WTC11 (cell line): ENCODE data around the gene GDF7. TPM values are rescaled to one million over a fixed set of nuclear protein-coding genes. Genes with fewer than 3 reads are reported as not detected.

Experiments
- ATAC-seq: fragments of 200-7000 bp; cut with Tn5 transposase; 2 replicates; pipeline ENCODE4 v1.10.0; 2021; ENCODE audit warnings: mild to moderate bottlenecking, moderate library complexity
- CTCF ChIA-PET: fragments of 300-600 bp; sonication (Branson Sonifier 250); formaldehyde crosslinking; loops from one replicate; lab custom pipeline; 2021; ENCODE audit warnings: antibody characterized with exemption; lab: Charles Lee
- POLR2A ChIA-PET: fragments of 350-600 bp; sonication (Branson Sonifier 250); formaldehyde crosslinking; loops from one replicate; lab custom pipeline; 2021; ENCODE audit warnings: antibody characterized with exemption; lab: Charles Lee
- DNase-seq: peaks from one replicate; pipeline ENCODE4 v3.0.0; 2021; ENCODE audit warnings: low spot score
- H3K27ac Mint-ChIP-seq: 2 replicates; pipeline ENCODE4 v1.8.0; 2021; ENCODE audit warnings: mixed read lengths
- H3K27me3 Mint-ChIP-seq: 2 replicates; pipeline ENCODE4 v1.8.0; 2021; ENCODE audit warnings: low read depth, mild to moderate bottlenecking, moderate library complexity, mixed read lengths
- H3K36me3 Mint-ChIP-seq: 2 replicates; pipeline ENCODE4 v1.8.0; 2021; ENCODE audit warnings: mixed read lengths
- H3K4me1 Mint-ChIP-seq: 2 replicates; pipeline ENCODE4 v1.8.0; 2022; ENCODE audit warnings: mixed read lengths
- H3K4me3 Mint-ChIP-seq: 2 replicates; pipeline ENCODE4 v1.8.0; 2021; ENCODE audit warnings: mild to moderate bottlenecking, moderate library complexity, mixed read lengths
- H3K9me3 Mint-ChIP-seq: 2 replicates; pipeline ENCODE4 v1.8.0; 2021; ENCODE audit warnings: mixed read lengths
- ATF1 ChIP-seq: sonication (generic); formaldehyde crosslinking; IDR thresholded peaks from 2 replicates; pipeline ENCODE4 v1.8.1; 2023; ENCODE audit warnings: mild to moderate bottlenecking, moderate library complexity, missing genetic modification reagents
- FOXP1 ChIP-seq: sonication (generic); formaldehyde crosslinking; IDR thresholded peaks from 2 replicates; pipeline ENCODE4 v1.8.0; 2022; ENCODE audit warnings: missing genetic modification reagents, mild to moderate bottlenecking, moderate library complexity, borderline replicate concordance
- GABPB1 ChIP-seq: sonication (generic); formaldehyde crosslinking; IDR thresholded peaks from 2 replicates; pipeline ENCODE4 v1.8.1; 2023; ENCODE audit warnings: mild to moderate bottlenecking, missing genetic modification reagents
- GTF2I ChIP-seq: fragments of 250-450 bp; sonication (Bioruptor Pico); conservative IDR thresholded peaks from 2 replicates; pipeline ENCODE4 v1.4.0; 2021; ENCODE audit warnings: mild to moderate bottlenecking
- JAZF1 ChIP-seq: fragments of 250-450 bp; sonication (Bioruptor Pico); IDR thresholded peaks from 2 replicates; pipeline ENCODE4 v1.9.0; 2021; ENCODE audit warnings: moderate library complexity, mild to moderate bottlenecking, inconsistent platforms
- NFE2L1 ChIP-seq: sonication (generic); formaldehyde crosslinking; IDR thresholded peaks from 2 replicates; pipeline ENCODE4 v1.8.1; 2023; ENCODE audit warnings: missing genetic modification reagents
- NFYB ChIP-seq: sonication (generic); formaldehyde crosslinking; conservative IDR thresholded peaks from 2 replicates; pipeline ENCODE4 v1.8.0; 2022; ENCODE audit warnings: low read depth, missing genetic modification reagents
- NR1H2 ChIP-seq: sonication (generic); formaldehyde crosslinking; IDR thresholded peaks from 2 replicates; pipeline ENCODE4 v1.9.0; 2021; ENCODE audit warnings: mild to moderate bottlenecking, moderate library complexity, missing genetic modification reagents
- SMAD3 ChIP-seq: sonication (generic); formaldehyde crosslinking; IDR thresholded peaks from 2 replicates; pipeline ENCODE4 v1.8.0; 2022; ENCODE audit warnings: missing genetic modification reagents, mild to moderate bottlenecking, borderline replicate concordance
- TCF7 ChIP-seq: sonication (generic); formaldehyde crosslinking; IDR thresholded peaks from 2 replicates; pipeline ENCODE4 v1.8.0; 2022; ENCODE audit warnings: mild to moderate bottlenecking, low read depth, missing genetic modification reagents, moderate library complexity
- TEAD4 ChIP-seq: sonication (generic); formaldehyde crosslinking; IDR thresholded peaks from 2 replicates; pipeline ENCODE4 v1.8.0; 2022; ENCODE audit warnings: mild to moderate bottlenecking, missing genetic modification reagents
- TP53 ChIP-seq: sonication (generic); formaldehyde crosslinking; IDR thresholded peaks from 2 replicates; pipeline ENCODE4 v1.8.1; 2023; ENCODE audit warnings: mild to moderate bottlenecking, missing genetic modification reagents
- ZNF121 ChIP-seq: sonication (generic); formaldehyde crosslinking; IDR thresholded peaks from 2 replicates; pipeline ENCODE4 v1.8.0; 2023; ENCODE audit warnings: missing genetic modification reagents
- ZNF138 ChIP-seq: sonication (generic); formaldehyde crosslinking; conservative IDR thresholded peaks from 2 replicates; pipeline ENCODE4 v1.8.1; 2022; ENCODE audit warnings: mild to moderate bottlenecking, moderate library complexity, missing genetic modification reagents
- ZNF416 ChIP-seq: fragments of 250-450 bp; sonication (Bioruptor Pico); IDR thresholded peaks from 2 replicates; pipeline ENCODE4 v1.9.0; 2021; ENCODE audit warnings: mild to moderate bottlenecking, inconsistent platforms
- total RNA-seq: library from RNA; stranded (reverse); gene quantifications from 3 replicates; pipeline ENCODE4 v1.2.3, GENCODE V29; 2021
- TF ChIP-seq, protein P1 (sequence below): sonication (generic); formaldehyde crosslinking; IDR thresholded peaks from 2 replicates; pipeline ENCODE4 v1.8.0; 2023; ENCODE audit warnings: missing genetic modification reagents, mild to moderate bottlenecking, borderline replicate concordance
- TF ChIP-seq, protein P2 (sequence below): sonication (generic); formaldehyde crosslinking; IDR thresholded peaks from 2 replicates; pipeline ENCODE4 v1.8.0; 2022; ENCODE audit warnings: mild to moderate bottlenecking, missing genetic modification reagents
- TF ChIP-seq, protein P3 (sequence below): sonication (generic); formaldehyde crosslinking; IDR thresholded peaks from 2 replicates; pipeline ENCODE4 v1.8.1; 2023; ENCODE audit warnings: mild to moderate bottlenecking, missing genetic modification reagents
- TF ChIP-seq, protein P4 (sequence below): sonication (generic); formaldehyde crosslinking; IDR thresholded peaks from 2 replicates; pipeline ENCODE4 v1.8.1; 2023; ENCODE audit warnings: mild to moderate bottlenecking, missing genetic modification reagents, moderate library complexity
- TF ChIP-seq, protein P5 (sequence below): sonication (generic); formaldehyde crosslinking; IDR thresholded peaks from 2 replicates; pipeline ENCODE4 v1.8.1; 2022; ENCODE audit warnings: mild to moderate bottlenecking, missing genetic modification reagents, moderate library complexity, borderline replicate concordance

Gene GDF7
- total RNA-seq, 1 experiment from 2014 or later: 0.55 TPM

DNA sequence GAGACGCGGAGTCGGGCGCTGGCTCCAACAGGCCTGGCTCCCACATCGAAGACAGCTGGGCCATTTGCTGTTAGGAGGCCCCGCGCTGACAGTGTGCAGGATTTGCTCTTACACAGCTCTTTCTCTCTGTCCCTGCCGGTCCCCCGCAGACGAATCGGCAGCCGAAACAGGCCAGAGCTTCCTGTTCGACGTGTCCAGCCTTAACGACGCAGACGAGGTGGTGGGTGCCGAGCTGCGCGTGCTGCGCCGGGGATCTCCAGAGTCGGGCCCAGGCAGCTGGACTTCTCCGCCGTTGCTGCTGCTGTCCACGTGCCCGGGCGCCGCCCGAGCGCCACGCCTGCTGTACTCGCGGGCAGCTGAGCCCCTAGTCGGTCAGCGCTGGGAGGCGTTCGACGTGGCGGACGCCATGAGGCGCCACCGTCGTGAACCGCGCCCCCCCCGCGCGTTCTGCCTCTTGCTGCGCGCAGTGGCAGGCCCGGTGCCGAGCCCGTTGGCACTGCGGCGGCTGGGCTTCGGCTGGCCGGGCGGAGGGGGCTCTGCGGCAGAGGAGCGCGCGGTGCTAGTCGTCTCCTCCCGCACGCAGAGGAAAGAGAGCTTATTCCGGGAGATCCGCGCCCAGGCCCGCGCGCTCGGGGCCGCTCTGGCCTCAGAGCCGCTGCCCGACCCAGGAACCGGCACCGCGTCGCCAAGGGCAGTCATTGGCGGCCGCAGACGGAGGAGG lies 3.5 kb downstream of the GDF7 start:
- peak overlapping the region; percentile 16; the same call in 1 of the 2 replicates for H3K4me3 Mint-ChIP-seq
- ATAC-seq (no peak), DNase-seq (peak; percentile 38)
- H3K36me3 Mint-ChIP-seq: no peaks in the 10 kb centered on the region
- peaks cover 55% of the 10 kb centered on the region for H3K4me1 Mint-ChIP-seq
- peaks cover 96% of the 10 kb centered on the region for H3K27me3 Mint-ChIP-seq
- CTCF ChIA-PET: interaction anchor here (2.8 to 10.1 kb wide), 2 partner anchors 7 to 20 kb away, joined by 15 to 329 read pairs; partner anchors contain the start of genes GDF7 and HS1BP3
- TF ChIP-seq, protein P1, sequence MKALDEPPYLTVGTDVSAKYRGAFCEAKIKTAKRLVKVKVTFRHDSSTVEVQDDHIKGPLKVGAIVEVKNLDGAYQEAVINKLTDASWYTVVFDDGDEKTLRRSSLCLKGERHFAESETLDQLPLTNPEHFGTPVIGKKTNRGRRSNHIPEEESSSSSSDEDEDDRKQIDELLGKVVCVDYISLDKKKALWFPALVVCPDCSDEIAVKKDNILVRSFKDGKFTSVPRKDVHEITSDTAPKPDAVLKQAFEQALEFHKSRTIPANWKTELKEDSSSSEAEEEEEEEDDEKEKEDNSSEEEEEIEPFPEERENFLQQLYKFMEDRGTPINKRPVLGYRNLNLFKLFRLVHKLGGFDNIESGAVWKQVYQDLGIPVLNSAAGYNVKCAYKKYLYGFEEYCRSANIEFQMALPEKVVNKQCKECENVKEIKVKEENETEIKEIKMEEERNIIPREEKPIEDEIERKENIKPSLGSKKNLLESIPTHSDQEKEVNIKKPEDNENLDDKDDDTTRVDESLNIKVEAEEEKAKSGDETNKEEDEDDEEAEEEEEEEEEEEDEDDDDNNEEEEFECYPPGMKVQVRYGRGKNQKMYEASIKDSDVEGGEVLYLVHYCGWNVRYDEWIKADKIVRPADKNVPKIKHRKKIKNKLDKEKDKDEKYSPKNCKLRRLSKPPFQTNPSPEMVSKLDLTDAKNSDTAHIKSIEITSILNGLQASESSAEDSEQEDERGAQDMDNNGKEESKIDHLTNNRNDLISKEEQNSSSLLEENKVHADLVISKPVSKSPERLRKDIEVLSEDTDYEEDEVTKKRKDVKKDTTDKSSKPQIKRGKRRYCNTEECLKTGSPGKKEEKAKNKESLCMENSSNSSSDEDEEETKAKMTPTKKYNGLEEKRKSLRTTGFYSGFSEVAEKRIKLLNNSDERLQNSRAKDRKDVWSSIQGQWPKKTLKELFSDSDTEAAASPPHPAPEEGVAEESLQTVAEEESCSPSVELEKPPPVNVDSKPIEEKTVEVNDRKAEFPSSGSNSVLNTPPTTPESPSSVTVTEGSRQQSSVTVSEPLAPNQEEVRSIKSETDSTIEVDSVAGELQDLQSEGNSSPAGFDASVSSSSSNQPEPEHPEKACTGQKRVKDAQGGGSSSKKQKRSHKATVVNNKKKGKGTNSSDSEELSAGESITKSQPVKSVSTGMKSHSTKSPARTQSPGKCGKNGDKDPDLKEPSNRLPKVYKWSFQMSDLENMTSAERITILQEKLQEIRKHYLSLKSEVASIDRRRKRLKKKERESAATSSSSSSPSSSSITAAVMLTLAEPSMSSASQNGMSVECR: no peak
- no peak for TF ChIP-seq TEAD4 (CRISPR knock-in tag)
- TF ChIP-seq NFYB (CRISPR knock-in tag): no peak
- TF ChIP-seq FOXP1 (CRISPR knock-in tag): peak; percentile 13; the same call in 1 of the 2 replicates
- TF ChIP-seq, protein P2, sequence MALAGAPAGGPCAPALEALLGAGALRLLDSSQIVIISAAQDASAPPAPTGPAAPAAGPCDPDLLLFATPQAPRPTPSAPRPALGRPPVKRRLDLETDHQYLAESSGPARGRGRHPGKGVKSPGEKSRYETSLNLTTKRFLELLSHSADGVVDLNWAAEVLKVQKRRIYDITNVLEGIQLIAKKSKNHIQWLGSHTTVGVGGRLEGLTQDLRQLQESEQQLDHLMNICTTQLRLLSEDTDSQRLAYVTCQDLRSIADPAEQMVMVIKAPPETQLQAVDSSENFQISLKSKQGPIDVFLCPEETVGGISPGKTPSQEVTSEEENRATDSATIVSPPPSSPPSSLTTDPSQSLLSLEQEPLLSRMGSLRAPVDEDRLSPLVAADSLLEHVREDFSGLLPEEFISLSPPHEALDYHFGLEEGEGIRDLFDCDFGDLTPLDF (CRISPR knock-in tag): no peak
- TF ChIP-seq, protein P3, sequence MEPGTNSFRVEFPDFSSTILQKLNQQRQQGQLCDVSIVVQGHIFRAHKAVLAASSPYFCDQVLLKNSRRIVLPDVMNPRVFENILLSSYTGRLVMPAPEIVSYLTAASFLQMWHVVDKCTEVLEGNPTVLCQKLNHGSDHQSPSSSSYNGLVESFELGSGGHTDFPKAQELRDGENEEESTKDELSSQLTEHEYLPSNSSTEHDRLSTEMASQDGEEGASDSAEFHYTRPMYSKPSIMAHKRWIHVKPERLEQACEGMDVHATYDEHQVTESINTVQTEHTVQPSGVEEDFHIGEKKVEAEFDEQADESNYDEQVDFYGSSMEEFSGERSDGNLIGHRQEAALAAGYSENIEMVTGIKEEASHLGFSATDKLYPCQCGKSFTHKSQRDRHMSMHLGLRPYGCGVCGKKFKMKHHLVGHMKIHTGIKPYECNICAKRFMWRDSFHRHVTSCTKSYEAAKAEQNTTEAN: peak; percentile 39; the same call in 1 of the 2 replicates
- 0 out of 2 replicates have a peak, but pooled peaks have one; percentile 32 for TF ChIP-seq TP53 (CRISPR knock-in tag)
- peak; percentile 19; the same call in 1 of the 2 replicates for TF ChIP-seq NFE2L1
- TF ChIP-seq, protein P4, sequence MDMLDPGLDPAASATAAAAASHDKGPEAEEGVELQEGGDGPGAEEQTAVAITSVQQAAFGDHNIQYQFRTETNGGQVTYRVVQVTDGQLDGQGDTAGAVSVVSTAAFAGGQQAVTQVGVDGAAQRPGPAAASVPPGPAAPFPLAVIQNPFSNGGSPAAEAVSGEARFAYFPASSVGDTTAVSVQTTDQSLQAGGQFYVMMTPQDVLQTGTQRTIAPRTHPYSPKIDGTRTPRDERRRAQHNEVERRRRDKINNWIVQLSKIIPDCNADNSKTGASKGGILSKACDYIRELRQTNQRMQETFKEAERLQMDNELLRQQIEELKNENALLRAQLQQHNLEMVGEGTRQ (CRISPR knock-in tag): peak; percentile 25; the same call in 1 of the 2 replicates
- TF ChIP-seq, protein P5, sequence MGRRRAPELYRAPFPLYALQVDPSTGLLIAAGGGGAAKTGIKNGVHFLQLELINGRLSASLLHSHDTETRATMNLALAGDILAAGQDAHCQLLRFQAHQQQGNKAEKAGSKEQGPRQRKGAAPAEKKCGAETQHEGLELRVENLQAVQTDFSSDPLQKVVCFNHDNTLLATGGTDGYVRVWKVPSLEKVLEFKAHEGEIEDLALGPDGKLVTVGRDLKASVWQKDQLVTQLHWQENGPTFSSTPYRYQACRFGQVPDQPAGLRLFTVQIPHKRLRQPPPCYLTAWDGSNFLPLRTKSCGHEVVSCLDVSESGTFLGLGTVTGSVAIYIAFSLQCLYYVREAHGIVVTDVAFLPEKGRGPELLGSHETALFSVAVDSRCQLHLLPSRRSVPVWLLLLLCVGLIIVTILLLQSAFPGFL (CRISPR knock-in tag): no peak
- TF ChIP-seq ZNF138: no peak
- TF ChIP-seq ATF1 (CRISPR knock-in tag): no peak
- no peak for TF ChIP-seq ZNF121 (CRISPR knock-in tag)
- no peak for TF ChIP-seq GABPB1 (CRISPR knock-in tag)
- TF ChIP-seq NR1H2: no peak
- TF ChIP-seq ZNF416 (CRISPR knock-in tag): no peak
- no peak for TF ChIP-seq JAZF1 (CRISPR knock-in tag)
- peak; percentile 79; the same call in 1 of the 2 replicates for TF ChIP-seq TCF7 (CRISPR knock-in tag)
- no peak for TF ChIP-seq GTF2I (CRISPR knock-in tag)
- no peak for TF ChIP-seq SMAD3
- TF ChIP-seq, all 79 proteins: peak for 6
- Mint-ChIP-seq H3K9me3 (no peaks in the 10 kb centered on the region), H3K27ac (no peak overlapping the region)
- POLR2A ChIA-PET: interaction anchor here (1.0 kb wide), 1 partner anchor 152 kb away, joined by 3 read pairs; the partner anchor contains the start of gene LDAH
